SK-N-SH treated with all-trans-retinoic acid at 6 μM for 48 hours (cell line): ENCODE measurements around the gene CLP1.
"Not testable (repeated sequence)": the region's sequence is repeated elsewhere in the genome, so short reads cannot be mapped to it uniquely, and the experiment has no call there.

Experiments used
- ARNTL ChIP-seq: fragments of 450-650 bp; formaldehyde crosslinking; IDR thresholded peaks from 2 replicates; pipeline ENCODE4 v1.5.0; 2020; ENCODE audit warnings: low read depth, mild to moderate bottlenecking, moderate library complexity, borderline replicate concordance
- CSDC2 ChIP-seq: fragments of 250-450 bp; sonication (Bioruptor Pico); IDR thresholded peaks from 2 replicates; pipeline ENCODE4 v1.5.0; 2020; ENCODE audit warnings: mild to moderate bottlenecking, moderate library complexity
- RARB ChIP-seq: fragments of 250-450 bp; sonication (Bioruptor Pico); IDR thresholded peaks from 2 replicates; pipeline ENCODE4 v1.8.0; 2021; ENCODE audit warnings: mild to moderate bottlenecking, moderate library complexity
- SNAI2 ChIP-seq: fragments of 250-450 bp; sonication (Bioruptor Pico); IDR thresholded peaks from 2 replicates; pipeline ENCODE4 v1.5.0; 2020; ENCODE audit warnings: mild to moderate bottlenecking, moderate library complexity
- ZFP3 ChIP-seq: fragments of 250-450 bp; sonication (Bioruptor Pico); IDR thresholded peaks from 2 replicates; pipeline ENCODE4 v1.5.0; 2020; ENCODE audit warnings: mild to moderate bottlenecking, moderate library complexity
- ZNF565 ChIP-seq: fragments of 450-650 bp; formaldehyde crosslinking; conservative IDR thresholded peaks from 2 replicates; pipeline ENCODE4 v1.5.0; 2020; ENCODE audit warnings: low read depth, mild to moderate bottlenecking, moderate library complexity
- TF ChIP-seq, protein P1 (sequence below): fragments of 250-450 bp; sonication (Bioruptor Pico); IDR thresholded peaks from 2 replicates; pipeline ENCODE4 v1.5.1; 2020; ENCODE audit warnings: low read depth, mild to moderate bottlenecking, moderate library complexity
- TF ChIP-seq, protein P2 (sequence below): fragments of 250-450 bp; sonication (Bioruptor Pico); IDR thresholded peaks from 2 replicates; pipeline ENCODE4 v1.8.0; 2020; ENCODE audit warnings: mild to moderate bottlenecking, moderate library complexity, borderline replicate concordance

DNA sequence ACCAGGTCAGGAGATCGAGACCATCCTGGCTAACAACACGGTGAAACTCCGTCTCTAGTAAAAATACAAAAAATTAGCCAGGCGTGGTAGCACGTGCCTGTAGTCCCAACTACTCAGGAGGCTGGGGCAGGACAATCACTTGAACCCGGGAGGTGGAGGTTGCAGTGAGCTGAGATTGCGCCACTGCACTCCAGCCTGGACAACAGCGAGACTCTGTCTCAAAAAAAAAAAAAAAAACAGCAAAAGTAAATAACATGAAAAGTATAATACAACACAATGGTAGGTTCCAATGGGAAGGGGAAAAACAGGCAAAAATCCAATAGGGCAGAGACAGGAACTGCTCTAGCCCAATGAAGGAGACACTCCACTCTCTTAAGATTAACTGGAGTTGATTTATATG, 47.9 kb downstream of the CLP1 start:
- TF ChIP-seq, protein P1, sequence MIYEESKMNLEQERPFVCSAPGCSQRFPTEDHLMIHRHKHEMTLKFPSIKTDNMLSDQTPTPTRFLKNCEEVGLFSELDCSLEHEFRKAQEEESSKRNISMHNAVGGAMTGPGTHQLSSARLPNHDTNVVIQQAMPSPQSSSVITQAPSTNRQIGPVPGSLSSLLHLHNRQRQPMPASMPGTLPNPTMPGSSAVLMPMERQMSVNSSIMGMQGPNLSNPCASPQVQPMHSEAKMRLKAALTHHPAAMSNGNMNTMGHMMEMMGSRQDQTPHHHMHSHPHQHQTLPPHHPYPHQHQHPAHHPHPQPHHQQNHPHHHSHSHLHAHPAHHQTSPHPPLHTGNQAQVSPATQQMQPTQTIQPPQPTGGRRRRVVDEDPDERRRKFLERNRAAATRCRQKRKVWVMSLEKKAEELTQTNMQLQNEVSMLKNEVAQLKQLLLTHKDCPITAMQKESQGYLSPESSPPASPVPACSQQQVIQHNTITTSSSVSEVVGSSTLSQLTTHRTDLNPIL (CRISPR knock-in tag) = not testable (repeated sequence)
- TF ChIP-seq SNAI2; ZNF565; CSDC2 (CRISPR knock-in tag); ARNTL; ZFP3 (CRISPR knock-in tag); RARB: not testable (repeated sequence)
- TF ChIP-seq, protein P2, sequence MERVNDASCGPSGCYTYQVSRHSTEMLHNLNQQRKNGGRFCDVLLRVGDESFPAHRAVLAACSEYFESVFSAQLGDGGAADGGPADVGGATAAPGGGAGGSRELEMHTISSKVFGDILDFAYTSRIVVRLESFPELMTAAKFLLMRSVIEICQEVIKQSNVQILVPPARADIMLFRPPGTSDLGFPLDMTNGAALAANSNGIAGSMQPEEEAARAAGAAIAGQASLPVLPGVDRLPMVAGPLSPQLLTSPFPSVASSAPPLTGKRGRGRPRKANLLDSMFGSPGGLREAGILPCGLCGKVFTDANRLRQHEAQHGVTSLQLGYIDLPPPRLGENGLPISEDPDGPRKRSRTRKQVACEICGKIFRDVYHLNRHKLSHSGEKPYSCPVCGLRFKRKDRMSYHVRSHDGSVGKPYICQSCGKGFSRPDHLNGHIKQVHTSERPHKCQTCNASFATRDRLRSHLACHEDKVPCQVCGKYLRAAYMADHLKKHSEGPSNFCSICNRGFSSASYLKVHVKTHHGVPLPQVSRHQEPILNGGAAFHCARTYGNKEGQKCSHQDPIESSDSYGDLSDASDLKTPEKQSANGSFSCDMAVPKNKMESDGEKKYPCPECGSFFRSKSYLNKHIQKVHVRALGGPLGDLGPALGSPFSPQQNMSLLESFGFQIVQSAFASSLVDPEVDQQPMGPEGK = not testable (repeated sequence)
